ENCODE results near the gene CCT4. TPM values are rescaled to one million over a fixed set of nuclear protein-coding genes. Genes with fewer than 3 reads are reported as not detected.
"Not testable (repeated sequence)": the region's sequence is repeated elsewhere in the genome, so short reads cannot be mapped to it uniquely, and the experiment has no call there.

The CCT4 gene, protein sequence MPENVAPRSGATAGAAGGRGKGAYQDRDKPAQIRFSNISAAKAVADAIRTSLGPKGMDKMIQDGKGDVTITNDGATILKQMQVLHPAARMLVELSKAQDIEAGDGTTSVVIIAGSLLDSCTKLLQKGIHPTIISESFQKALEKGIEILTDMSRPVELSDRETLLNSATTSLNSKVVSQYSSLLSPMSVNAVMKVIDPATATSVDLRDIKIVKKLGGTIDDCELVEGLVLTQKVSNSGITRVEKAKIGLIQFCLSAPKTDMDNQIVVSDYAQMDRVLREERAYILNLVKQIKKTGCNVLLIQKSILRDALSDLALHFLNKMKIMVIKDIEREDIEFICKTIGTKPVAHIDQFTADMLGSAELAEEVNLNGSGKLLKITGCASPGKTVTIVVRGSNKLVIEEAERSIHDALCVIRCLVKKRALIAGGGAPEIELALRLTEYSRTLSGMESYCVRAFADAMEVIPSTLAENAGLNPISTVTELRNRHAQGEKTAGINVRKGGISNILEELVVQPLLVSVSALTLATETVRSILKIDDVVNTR
- 100 to 1,000 TPM in 1 of 2 donors, 10 to 100 TPM in 1; 86.9 to 113 TPM for total RNA-seq
- long read RNA-seq, donor 1, transcript CCT4-201 (14 exons, 2,520 nt): major isoform, 47 of 53 reads
- long read RNA-seq, donor 1, partial matches to known transcripts: 5 of 53 reads
- long read RNA-seq, donor 1, other reads (novel, unspliced or antisense): 1 of 53 reads
- long read RNA-seq, donor 2, transcript CCT4-201 (14 exons, 2,520 nt): major isoform, 346 of 370 reads
- long read RNA-seq, donor 2, partial matches to known transcripts: 11 of 370 reads
- long read RNA-seq, donor 2, other reads (novel, unspliced or antisense): 12 of 370 reads

DNA sequence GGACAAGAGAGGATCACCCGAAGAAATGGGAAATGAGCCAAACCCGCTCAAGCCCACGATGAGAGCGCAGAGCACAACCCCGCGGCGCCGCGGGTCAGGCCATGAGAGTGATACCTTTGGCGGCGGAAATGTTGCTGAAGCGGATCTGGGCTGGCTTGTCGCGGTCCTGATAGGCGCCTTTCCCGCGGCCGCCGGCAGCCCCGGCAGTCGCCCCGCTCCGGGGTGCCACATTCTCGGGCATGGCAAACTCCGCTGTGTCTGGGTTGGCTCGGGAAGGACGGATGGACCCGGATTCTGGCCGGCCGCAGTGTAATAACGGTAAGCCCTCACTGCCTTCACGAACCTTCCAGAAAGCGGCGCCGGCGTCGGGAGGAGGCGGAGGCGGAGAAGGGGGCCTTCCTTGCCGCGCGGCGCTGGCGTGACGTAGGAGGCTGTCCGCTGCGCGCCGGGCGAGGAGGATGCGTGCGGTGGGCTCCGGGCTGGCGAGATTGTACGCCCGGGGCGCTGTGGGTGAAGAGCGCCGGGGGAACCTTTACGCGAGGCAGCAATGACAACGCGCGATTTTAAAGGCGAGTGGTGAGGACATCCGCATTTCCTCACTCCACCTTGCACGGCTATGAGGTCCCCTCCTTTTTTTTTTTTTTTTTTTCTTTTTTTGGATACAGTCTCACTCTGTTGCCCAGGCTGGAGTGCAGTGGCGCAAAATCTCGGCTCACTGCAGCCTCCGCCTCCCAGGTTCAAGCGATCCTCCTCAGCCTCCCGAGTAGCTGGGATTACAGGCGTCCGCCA is at the start of gene CCT4:
Gene CCT4, minus strand, starts transcription at position 390 of the 789 bp plus-strand sequence. Its CDS starts 149 bp downstream, at position 241.
- intact Hi-C loops (cut with DNase I): no loop called here
- peak; percentile 96 for DNase-seq (ENCODE audit: low spot score)

DNA sequence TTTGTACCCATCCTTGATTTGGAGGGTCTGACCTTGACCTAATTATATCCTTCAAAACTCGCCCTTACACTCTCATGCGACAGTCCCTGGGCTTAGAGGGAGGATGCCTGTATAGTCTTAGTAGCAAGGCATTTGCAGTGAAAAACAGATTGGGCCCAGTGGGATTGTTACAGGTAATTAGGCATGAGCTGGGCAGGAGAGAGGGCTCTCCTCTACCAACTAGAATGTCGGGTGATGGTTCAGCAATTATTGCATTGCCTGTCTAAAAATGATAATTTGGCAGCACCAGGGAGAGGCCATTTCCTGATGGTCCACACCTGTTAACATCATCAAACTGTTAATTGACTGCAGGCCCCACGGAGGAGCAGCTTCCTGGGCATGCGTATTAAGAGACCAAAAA is 49.4 kb upstream of the CCT4 start:
- intact Hi-C loops (cut with DNase I): no loop called here
- DNase-seq (ENCODE audit: low spot score): no peak

DNA sequence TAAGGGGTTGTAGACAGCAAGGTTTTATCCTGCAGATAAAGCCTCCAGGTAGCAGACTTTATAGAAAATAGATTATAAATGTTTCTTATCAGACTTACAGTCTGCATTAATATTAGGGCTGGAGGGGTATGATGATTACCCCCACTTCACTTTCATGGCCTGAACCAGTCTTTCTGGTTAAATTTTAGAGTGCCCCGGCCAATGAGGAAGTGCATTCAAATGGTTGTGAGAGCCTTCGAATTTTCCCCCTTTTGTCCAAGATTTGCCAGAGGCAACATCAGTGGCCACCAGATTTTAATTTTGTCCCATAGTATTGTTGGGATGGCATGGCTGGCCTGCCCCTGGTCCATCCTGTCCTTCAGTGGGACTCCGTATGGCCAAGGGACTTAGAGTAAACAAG is 48.6 kb upstream of the CCT4 start:
- intact Hi-C loops (cut with DNase I): no loop called here
- DNase-seq (ENCODE audit: low spot score): no peak

DNA sequence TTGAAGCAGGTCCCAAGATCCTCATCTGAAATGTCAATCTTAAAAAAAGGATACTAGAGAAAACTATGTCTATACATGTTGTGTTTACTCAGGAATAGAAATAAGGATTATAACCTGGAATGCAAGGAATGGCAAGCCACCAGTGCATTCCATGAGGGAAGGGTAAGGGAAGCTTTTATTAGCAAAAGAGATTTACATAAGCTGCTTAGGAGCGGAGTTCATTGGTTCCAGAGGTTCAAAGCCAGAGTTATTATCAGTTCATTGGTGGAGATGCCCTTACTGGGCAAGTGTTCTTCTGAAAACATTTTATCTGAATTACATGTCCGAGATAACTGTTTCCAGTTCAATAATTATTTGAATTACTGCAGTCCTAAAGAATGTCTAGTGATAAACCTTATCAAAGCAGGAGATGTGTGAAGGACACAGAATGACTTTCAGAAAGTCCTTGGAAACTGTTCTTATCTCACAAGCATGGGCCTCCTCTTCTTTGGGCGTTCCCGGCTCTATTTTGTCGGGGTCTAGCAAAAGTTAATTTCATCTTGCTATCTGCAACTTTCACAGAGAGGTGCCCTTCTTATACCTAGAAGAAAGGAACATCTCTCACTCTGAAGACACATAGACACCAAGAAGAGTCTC is 40.5 kb upstream of the CCT4 start:
- intact Hi-C loops (cut with DNase I): no loop called here
- DNase-seq (ENCODE audit: low spot score): no peak

DNA sequence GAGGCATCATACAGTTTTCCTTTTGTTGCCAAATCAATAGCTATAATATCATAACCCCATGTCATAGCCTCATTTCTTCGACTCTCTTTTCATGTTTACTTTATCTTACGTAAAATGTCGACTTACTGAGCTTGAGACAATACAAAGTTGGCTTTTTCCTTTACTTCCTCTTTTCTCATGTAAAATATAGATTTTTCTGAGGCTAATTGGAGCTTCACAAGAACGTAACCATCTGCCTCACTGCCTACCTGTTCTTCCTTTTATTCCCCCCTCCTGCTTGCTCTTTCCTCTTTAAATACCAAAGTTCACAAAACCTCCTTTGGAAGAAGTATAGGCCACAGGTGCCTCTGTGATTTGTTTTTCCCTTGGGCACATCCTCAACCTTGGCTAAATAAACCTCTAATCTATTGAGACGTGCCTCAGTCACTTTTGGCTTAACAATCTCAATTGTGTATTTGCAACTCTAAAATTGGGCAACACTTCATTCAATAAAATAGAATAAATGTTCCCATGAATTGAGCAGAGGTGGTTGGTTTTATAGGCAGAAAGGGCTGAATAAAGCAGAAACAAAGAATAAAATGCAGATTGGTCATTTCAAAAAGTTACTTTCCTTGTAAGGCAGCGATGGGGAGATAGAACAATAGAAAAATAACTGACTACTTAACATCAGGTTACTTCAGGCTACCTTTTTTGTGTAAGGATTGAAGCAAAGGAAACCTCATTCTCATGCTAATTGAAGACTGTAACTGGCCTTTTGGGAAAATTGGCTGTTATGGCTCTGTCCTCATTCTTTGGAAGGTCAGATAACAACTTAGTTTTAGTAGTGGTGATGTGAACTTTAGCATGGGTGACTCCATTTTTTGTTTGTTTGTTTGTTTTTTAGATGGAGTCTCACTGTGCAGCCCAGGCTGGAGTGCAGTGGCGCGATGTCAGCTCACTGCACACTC is 38.3 kb upstream of the CCT4 start:
- DNase-seq (ENCODE audit: low spot score): no peak
- intact Hi-C loops (cut with DNase I): no loop called here

DNA sequence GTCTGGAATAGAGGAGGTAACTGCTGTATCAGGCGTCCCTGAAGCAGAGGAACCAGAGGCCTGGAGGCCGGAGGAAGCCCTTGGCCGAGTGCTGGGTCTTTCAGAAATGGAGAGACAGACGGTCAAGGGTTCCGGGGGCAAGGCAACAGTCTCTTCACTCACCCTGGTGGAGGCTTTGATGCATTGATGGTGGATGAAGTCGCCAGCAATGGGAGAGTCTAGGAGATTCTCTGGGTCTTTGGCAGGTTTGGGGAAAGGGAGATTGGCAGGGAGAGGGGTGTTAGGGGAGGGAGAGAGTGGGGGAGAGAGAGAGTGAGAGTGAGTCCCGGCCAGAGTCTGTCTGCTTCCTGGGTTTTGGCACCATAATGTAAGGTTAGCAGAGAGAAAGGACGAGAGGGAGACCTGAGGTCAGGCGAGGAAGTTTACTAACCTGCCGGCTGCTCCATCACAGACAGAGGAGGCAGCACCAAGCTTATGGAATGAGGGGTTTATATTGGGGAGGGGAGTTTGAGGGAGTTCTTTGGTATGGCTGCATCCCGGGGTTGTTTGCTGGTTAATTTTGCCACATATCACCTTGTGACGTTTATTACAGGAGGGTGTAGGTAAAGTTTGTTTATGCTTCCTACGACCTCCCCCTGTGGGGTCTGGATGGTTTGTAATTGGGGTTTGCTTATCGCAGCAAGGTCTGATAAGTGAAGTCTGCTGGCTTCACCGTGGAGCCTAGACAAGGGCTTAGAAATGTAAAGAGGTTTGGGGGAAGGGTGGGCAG is 36.6 kb upstream of the CCT4 start:
- DNase-seq (ENCODE audit: low spot score): no peak
- intact Hi-C loops (cut with DNase I): no loop called here

DNA sequence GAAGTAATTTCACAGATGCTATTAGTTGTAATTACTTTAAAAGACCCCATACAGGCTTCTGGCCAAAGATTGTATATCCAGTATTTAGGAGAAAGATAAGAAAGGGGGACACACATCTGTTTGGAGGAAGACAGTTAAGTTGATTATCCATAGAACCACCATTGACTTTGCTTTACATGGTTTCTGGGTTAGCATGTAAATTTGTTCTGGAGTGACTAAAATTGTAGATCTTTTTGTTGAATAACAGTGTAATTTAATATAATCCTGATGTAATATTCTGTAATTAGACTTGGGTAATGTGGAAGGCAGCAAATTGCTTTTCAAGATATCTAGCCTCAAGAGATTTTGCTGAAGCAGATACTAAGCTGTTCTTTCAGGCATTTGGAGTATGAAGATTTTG is 34.3 kb upstream of the CCT4 start:
- intact Hi-C loops (cut with DNase I): no loop called here
- DNase-seq (ENCODE audit: low spot score): no peak

DNA sequence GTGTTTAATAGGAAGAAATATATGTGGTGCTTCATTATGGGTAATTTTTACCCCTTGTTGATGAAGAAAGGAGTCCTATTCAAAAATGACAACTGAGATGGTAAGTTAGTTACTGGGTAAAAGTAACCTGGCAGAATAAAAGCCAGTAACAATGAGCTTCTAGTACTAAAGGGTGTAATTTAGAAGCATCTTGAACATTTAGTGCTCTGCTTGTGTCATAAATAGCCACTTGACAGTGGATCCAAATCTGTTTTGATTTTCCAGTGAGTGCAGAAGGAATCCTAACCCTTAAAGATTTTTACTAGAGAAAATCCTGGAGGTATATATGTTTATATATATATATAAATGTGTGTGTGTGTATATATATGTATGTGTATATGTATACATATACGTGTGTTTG is 32.1 kb upstream of the CCT4 start:
- DNase-seq (ENCODE audit: low spot score): no peak
- intact Hi-C loops (cut with DNase I): no loop called here

DNA sequence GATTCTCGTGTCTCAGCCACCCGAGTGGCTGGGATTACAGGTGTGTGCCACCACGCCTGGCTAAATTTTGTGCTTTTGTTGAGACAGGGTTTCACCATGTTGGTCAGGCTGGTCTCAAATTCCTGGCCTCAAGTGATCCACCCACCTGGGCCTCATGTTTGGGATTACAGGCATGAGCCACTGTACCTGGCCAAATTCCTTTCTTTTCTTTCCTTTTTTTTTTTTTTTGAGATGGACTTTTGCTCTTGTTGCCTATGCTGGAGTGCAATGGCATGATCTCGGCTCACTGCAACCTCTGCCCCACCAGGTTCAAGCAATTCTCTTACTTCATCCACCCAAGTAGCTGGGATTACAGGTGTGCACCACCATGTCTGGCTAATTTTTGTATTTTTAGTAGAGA is 26.3 kb upstream of the CCT4 start:
- DNase-seq (ENCODE audit: low spot score); intact Hi-C loops (cut with DNase I): not testable (repeated sequence)

DNA sequence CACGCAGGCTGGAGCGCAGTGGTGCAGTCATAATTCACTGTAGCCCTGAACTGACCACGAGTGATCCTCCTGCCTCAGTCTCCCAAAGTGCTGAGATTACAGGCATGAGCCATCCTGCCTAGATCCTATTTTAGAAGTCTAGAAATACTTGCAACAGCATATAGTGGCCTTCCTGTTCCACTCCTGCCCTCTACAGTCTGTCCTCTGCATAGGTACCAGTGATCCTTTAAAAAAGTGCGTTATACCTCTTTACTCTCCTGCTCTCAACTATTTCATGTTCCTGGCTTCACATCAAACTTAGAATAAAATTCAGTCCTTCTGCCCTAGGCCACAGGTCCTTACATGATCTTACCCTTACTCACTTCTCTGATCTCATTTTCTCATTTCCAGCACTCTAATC is 23.1 kb upstream of the CCT4 start:
- DNase-seq (ENCODE audit: low spot score): no peak
- intact Hi-C loops (cut with DNase I): no loop called here

DNA sequence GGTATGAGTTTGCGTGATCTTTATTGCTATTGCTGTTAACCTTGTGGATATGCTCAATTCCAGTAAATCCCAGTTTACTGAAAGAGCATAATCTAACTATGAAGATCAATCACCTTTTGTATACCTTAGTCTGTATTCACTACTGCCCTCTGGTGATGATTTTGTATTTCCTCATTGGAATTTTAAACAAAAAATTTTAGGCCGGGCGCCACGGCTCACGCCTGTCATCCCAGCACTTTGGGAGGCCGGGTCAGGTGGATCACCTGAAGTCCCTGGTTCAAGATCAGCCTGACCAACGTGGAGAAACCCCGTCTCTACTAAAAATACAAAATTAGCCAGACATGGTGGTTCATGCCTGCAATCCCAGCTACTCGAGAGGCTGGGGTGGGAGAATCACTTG is 22.1 kb upstream of the CCT4 start:
- intact Hi-C loops (cut with DNase I): no loop called here
- no peak for DNase-seq (ENCODE audit: low spot score)

DNA sequence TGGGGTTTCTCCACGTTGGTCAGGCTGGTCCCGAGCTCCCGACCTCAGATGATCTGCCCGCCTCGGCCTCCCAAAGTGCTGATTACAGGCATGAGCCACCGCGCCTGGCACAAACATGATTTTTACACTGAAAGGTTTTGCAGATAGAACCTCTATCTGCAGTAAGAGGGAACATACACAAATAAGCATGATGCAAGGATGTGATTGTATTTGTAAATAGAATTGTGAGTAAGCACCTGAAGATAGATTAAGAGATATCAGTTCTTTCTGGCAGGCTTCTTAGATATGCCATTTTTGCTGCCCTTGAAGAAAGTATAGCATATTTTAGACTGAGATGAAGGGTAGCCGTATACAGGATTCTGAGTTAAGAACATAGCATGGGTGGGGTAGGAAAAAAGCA is 20.7 kb upstream of the CCT4 start:
- no peak for DNase-seq (ENCODE audit: low spot score)
- intact Hi-C loops (cut with DNase I): no loop called here

DNA sequence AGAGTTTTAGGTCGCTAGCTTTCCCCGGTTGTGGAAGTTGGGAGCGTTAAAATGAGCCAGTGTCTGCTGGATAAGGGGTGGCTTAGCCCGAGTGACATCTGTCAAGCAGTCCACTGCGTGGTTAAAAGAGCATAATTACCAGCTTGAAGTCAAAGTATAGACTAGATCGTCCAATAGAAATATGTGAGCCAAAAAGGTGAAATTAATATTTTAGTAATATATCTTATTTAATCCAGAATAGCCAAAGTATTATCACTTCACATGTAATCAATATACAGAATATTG is 17.7 kb upstream of the CCT4 start:
- no peak for DNase-seq (ENCODE audit: low spot score)
- intact Hi-C loops (cut with DNase I): no loop called here

DNA sequence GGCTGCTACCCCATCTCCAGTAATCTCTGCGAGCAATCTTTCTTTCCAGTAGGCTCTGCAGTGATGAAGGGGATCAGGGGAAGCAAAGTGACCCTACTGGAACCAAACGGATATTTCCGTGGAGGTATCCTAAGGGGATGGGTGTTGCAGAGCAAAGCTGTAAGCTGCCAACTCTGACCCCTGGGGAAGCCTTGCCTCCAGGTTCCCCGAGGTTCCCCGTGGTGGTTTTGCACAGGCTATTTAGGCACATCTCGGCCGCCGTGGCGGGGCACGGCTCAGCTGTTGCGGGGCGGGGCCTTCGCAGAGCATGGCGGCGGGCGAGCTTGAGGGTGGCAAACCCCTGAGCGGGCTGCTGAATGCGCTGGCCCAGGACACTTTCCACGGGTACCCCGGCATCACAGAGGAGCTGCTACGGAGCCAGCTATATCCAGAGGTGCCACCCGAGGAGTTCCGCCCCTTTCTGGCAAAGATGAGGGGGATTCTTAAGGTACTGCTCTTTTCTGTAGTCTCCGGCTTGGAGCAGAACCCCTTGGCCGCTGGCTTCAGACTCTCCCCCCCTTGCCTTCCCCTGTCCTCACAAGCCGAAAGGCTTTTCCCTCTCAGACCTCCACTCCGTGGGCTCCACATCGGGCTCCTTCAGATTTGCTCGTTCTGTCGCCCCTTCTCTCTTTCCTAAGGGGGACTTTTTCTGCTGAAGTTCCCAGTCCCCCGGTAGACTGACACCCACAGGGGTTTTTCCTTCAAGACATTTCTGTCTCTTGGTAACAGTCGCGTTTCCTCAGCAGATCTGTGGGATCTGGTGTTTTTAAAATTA is 17.1 kb upstream of the CCT4 start, which contains the start of gene COMMD1:
Gene COMMD1, plus strand, starts transcription at position 303 of the 814 bp plus-strand sequence. Its CDS starts 5 bp downstream, at position 308.
- intact Hi-C loops (cut with DNase I): no loop called here
- DNase-seq (ENCODE audit: low spot score): peak; percentile 94

DNA sequence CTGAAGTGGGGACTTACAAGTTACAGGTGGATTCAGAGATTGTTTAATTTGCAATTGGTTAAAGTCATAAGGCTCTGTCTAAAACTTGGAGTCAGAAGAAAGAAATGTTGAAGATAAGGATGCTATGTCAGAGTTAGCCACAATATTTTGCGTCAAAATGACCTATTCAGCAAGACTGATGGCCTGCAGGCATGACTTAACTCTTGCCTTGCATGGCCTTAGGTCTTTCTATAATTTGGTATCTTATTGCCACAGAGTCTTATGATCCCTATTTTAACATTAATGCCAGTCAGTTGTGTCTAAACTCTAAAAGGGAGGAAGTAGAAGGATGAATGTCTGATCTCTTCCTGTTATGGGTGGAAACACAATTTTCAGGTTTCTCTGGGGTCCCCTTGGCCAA is 11.8 kb upstream of the CCT4 start:
- no peak for DNase-seq (ENCODE audit: low spot score)

DNA sequence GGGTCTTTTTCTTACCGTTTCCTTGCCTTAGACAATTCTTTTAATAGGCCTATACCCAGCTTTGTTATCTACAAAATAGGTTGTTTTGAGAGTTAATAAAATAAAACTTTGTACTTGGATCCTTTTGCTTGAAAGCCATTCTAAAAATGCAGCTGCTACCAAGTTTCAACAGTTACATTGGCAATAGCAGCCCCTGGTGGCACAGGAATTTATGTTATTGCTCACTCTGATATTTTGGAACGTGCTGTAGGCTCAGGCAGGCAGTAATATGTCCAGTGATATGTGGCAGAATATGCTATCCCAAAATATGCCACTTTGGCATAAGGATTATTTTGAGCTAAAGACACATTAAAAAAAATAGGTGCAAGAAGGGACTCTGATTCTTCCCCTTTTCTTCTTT is 10.4 kb upstream of the CCT4 start:
- no peak for DNase-seq (ENCODE audit: low spot score)
- intact Hi-C loops (cut with DNase I): no loop called here

More for the DNA sequence above, 11.8 kb upstream of the CCT4 start:
- intact Hi-C loops (cut with DNase I): no loop called here

DNA sequence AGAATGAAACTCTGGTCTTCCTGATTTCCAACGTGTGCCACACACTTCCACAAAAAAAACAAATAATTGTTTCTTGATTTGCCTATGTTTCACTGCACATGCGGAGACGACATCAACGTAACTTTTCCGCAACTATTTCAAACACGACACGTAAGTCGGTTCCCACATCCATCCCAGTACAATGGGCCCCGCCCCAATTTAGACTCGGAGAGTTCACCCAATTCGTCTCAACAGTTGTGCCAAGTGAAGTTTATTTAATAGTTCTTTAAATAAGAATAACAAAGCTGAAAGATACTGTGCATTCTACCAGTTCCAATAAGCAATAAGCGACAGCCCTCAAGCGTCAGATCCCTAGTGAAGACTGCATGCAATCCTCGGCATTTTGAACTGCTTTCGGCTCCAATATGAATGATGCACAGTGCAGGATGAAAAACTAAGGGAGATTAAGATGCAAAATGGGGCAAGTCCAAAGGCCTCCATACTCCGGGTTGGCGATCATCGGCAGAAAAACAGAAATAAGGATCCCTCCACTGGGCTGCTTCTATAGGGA is 664 bp downstream of the CCT4 start:
- no peak for DNase-seq (ENCODE audit: low spot score)
- intact Hi-C loops (cut with DNase I): no loop called here
